NOMO-1 treated with dmso at 0.1 percent for 144 hours (cell line): Measurements from ENCODE around the gene PELI1.
"Not testable (repeated sequence)": the region's sequence is repeated elsewhere in the genome, so short reads cannot be mapped to it uniquely, and the experiment has no call there.

Source experiments
- DNase-seq: peaks from one replicate; lab custom pipeline; 2025; ENCODE audit not compliant: unreplicated experiment; lab: John Stamatoyannopoulos, UW

Gene PELI1

DNA sequence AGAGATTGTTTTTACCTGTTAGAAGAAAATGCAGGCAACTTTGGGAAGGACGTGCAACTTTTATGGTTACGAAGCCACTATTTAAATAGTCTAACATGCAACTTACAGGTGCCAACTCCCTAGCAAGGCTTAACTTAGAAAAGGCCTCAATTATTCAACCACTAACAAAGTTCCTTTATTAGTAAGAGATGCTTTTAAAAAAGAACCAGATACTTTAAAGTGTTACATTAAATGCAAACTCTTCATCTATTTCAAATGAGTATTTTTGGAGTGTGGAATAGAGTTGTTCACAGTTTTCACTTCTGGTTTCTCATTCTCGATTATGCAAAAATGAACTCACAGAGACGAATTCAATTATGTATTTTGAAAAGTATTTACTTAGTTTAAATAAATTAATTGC lies 51.7 kb downstream of the PELI1 start:
- no peak for DNase-seq

DNA sequence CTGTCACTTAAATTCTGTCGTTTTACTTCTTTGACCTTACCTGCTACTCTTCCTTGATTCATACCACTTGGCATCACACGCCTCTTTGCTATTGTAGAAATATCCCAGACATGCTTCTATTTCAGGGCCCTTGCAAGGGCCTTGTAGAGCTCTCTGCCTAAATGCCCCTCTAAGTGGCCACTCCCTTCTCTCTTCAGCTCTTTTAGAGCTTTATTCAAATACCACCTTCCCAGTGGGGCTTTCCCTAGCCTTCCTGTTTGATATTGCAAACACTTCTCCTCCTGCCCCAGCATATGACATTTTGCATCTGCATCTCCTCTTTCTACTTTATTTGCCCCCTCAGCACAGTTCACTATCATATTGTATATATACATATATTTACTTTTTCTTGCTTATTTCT lies 54.0 kb downstream of the PELI1 start:
- no peak for DNase-seq

DNA sequence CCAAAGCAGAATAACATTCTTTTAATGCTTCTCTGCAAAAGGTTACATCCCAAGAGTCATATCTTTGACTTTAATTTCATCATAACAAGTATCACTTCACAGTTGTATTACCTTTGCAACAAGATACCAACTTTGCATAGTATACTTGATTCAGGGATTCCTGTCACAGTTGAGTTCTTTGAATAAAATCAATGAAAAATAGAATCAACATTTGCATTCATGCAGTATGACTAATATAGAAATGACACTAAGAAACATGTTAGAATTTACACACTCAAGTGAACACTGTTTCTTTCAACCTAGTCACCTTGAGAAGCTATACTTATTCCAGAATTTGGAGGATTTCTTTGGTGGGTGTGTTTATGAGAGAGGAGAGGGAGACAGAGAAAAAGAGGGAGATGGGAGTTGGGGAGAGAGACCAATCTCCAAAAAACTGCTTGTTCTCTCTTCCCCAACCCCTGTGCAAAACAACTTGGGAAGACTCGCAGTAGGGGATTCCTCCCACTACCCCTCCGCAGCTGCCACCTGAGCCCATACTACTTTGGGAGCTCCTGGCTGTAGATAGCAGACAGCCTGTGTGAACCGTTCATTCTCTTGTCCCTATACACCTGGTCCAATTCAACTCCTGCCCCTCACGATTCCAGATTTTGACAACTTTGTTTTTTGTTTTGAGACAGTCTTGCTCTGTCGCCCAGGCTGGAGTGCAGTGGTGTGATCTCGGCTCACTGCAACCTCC lies 57.7 kb downstream of the PELI1 start:
- DNase-seq, result no peak

DNA sequence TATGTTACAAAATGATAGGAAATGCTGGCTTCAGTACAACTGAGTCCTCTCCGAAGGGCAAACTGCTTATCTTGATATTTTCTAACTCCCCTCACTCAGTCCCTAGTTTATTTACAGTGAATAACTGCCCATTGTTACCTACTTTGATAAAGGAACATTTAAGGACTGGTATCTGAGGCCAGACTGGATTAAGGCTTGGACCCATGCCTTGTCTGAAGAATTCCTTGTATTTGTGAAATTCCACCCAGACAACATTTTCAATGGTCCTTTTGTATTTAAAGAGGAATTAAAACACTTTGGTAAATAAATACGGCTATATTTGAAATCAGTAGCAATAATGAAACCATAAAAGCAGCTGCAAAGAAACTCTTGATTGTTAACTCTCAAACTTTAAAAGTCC lies 58.3 kb downstream of the PELI1 start:
- DNase-seq, result no peak

DNA sequence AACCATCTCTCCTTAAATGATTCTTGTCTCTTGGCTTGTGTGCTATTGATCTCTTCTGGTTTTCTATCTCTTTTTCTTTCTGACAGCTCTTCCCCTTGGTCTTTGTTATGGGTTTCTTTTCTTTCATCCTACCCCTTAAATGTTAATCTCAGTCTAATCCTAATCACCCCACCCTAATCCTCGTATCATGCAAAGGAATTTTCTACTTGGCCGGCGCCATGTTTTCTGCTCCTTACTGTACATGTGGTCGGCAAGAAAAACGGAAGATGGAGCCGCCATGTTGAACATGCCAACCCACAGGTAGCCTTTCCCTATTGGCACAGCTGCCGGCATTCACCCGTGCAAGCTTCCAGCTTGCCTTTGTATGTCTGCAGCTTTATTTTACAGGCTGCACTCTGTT lies 63.2 kb downstream of the PELI1 start:
- no peak for DNase-seq

DNA sequence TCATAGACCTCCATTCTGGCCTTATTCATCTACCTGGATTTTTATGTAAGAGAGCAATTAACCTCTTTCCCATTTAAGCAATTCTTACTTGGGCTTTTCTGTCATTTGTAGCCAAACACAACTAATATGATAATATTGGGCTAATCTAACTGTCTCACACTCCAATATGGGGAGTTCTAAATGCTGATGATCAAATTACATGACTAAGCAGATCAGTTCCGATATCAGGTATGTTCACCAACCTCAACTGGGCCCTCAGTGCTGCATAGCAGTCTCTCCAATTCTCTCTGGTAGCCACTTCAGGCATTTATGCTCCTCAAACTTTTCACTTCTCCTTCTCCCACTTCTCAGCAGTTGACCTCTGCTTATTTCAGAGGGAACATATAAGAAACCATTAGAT lies 64.0 kb downstream of the PELI1 start:
- no peak for DNase-seq

DNA sequence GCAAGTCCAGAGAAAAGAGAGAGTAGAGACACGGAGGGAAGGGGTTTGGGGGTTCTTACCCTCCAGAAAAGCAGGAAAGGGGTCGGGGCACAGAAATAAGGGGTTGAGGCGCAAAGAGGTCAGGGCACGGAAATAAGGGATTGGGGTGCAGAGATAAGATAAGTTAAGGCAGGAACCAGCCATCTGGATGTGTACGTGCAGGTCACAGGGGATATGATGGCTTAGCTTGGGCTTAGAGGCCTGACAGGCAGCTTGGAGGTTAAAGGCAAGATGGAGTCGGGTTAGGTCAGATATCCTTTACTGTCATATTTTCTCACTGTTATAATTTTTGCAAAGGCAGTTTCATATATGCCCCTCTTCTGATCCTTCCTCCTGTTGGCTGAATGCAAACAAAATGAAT lies 64.5 kb downstream of the PELI1 start:
- not testable (repeated sequence) for DNase-seq

DNA sequence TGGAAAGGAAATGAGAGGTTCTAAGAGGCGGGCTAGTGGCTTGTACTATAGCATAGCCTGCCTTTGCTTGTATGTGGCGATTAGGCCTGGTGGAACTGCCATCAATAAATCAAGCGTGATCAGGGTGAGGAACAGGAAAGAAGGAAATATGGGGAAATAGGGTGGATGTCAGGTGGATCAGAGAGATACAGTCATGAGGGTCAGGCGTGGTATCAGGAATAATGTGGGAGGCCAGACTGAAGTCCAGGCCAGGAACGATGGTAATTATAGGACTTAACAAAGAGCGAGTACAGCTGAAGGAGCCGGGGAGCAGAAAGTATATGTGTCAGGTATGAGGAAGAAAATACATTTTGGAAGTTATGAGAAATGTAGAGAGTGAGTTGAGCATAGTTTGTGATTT lies 67.4 kb downstream of the PELI1 start:
- not testable (repeated sequence) for DNase-seq

DNA sequence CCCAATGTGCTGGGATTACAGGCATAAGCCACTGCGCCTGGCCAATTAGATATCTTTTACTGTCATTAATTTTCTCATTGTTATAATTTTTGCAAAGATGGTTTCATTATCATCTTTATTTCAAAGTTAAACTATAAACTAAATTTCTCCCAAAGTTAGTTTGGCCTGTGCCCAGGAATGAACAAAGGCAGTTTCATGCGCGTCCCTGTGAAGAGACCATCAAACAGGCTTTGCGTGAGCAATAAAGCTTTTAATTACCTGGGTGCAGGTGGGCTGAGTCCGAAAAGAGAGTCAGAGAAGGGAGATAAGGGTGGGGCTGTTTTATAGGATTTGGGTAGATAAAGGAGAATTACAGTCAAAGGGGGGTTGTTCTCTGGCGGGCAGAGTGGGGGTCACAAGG lies 69.6 kb downstream of the PELI1 start:
- not testable (repeated sequence) for DNase-seq

DNA sequence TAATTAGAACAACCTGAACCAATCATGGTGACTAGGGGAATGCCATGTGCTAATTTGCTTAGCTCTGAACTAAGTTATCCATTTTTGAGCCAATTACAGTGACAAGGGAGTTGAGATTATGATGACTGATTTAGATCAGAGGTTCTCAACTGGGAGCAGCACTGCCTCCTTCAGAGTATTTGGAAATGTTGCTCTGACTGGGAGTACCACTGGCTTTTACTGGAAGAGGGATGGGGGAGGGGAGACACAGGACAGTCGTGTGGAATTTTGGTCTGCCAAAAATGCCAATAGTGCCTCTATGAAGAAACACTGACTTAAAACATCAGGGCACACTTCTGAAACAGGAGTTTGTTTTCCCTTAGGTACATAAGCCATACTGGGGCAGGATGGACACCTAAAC lies 76.9 kb downstream of the PELI1 start:
- no peak for DNase-seq

DNA sequence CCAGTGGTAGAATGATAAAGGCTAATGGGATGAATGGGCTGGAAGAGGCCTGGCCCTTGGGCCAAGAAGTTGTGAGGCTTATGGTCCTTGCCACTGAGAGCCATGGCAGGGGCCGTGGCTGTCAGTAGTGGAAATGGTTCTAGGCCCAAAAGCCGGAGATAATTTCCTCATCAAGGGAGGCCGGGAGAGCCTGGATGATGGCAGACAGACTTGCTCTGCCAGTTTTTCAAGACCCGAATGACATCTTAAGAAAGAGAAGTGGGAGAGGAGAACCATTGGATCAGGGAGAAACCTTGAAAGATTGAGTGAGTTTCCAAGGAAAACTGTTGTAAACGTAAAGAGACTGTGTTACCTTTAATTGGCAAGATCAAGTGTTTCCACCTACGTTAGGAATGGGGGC lies 78.7 kb downstream of the PELI1 start:
- DNase-seq, result no peak

DNA sequence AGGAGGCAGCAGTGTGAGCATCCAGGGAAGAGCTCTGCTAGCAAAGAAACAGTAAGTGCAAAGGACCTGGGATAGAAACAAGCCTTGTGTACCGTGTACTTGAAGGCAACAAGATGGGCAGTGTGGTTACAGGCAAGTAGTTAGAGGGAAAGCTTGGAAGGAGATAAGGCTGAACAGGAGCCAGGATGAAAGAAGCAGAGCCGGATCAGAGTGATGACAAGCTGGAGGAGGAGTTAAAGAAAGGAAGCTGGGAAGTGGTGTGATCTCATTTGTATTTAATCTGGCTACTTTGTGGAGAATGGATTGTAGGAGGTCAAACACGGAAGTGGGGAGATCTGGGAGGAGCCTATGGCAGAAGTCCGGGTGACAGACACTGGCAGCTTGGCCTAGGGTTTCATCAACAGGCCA lies 80.3 kb downstream of the PELI1 start:
- no peak for DNase-seq

DNA sequence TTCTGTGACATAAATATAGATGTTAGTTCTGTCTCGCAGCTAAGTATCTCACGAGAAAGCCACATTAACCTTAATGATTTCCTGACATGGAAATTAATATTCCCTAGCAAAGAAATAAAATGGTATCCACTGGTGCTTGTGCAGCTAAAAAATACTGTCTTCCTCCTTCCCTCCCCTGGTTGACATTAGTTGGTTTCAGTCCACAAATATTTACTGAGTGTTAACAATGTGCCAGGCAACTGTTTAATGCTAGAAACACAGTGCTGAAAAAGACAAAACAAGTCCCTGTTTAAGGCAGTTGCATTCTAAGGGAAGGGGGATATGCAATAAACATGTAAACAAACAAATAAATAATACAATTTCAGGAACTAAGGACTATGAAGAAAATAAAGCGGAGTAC lies 80.8 kb downstream of the PELI1 start:
- no peak for DNase-seq

DNA sequence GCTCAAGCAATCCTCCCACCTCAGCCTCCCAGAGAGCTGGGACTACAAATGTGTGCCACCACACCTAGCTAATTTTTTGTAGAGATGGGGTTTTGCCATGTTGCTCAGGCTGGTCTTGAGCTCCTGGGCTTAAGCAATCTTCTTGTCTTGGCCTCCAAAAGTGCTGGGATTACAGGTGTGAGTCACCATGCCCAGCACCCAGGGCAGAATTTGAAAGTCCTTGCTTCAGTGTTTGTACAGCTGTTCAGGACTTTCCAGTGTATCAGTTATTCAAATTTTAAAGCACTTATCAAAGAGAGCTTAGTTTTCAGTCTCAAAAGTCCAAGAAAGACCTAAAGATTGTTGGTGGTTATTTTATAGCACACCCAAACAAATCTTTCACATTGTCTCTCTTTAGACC lies 81.4 kb downstream of the PELI1 start:
- DNase-seq, result no peak

DNA sequence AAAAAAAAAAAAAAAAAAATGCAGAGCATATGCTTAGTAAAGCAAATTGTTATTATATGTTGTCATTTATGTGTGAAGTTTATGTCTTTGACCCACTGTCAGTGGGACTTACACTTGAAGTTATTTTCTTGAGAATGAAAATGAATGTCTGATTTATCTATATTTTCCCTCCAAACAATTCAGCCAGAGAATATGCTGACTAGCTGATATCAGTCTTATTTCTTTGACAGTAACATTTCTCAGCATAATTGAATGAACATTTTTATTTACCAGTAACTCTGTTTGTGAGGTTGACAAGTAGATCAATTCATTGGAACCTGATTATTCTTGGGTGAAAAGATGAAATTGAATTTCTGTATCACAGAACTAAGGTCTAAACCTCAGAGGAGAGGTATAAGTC lies 85.0 kb downstream of the PELI1 start:
- no peak for DNase-seq

DNA sequence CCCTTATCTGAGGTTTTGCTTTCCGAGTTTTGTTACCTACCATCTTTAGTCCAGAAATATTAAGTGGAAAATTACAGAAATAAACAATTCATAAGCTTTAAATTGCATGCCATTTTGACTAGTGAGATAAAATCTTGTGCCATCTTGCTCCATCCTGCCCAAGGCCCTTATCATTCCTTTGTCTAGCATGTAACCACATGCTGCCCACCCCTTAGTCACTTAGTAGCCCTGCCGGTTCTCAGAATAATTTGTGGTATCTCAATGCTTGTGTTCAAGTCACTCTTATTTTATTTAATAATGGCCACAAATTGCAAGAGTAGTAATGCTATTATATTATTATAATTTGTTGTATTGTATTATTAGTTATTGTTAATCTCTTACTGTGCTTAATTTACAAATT lies 88.2 kb downstream of the PELI1 start:
- no peak for DNase-seq

DNA sequence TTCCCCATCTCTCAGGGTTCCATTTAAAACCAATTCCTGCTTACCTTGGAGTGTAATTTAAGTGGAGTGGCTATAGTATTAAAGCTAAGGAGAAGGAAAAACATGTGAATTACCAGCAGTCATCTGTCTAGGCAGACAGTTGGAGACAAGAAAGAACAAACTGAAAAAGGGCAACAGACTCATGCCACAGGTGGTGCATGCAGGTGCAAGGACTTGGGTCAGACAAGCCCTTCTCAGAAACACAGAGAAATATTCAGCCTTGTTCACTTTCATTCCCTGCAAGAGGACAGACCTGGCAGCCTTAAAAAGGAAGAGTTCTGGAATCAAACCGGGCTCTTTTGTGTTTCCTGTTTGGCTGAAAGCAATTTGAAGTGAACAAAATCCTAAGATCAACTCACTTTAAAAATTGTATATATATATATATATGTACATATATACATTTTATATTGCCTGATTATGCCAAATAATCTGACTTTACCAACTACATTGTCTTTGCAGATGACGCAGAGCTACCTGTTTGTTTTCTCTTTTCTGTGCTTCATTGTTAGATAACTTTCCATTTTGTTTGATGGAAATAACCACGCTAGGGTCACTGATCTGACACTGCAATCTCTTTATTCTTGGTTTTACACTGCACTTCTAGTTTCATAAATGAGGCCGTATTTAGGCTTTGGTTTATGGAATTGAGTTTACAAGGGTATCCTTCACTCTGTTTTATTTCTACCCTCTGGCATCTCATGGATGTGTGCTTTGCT lies 89.9 kb downstream of the PELI1 start:
- DNase-seq, result no peak

DNA sequence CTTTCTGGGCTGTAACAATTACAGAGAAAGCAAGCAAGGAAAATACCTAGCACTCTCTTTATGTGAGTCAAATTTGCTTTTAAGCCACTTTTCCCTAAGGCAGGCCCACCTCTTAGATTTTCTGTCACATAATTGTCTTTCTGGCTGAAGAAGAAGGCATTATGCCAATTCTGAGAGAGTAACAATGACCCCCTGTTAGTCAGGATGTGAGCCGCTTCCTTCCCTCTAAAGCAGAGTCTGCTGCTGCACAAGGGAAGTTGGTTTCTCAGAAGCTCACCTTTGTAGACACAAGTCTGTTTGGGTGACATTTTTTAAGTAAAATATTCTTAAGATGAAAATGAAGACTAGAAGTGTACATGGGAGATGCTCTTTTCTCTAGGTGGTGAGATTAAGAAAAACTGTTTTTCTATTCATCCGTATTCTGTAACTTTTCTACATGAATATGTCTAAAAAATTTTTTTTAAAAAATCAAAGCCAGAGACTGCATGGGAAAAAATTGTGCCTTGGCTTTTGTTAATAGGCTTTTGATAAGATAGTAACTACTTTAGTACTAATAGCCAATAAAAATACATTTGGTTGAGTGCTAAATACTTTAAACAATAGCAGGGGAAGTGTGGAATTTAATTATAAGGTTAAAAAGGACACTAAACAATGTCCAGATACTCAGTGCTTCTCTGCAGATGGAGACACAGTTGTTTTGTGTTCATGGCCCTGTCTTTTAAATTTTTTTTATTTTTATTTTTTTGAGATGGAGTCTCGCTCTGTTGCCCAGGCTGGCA lies 91.6 kb downstream of the PELI1 start:
- no peak for DNase-seq

DNA sequence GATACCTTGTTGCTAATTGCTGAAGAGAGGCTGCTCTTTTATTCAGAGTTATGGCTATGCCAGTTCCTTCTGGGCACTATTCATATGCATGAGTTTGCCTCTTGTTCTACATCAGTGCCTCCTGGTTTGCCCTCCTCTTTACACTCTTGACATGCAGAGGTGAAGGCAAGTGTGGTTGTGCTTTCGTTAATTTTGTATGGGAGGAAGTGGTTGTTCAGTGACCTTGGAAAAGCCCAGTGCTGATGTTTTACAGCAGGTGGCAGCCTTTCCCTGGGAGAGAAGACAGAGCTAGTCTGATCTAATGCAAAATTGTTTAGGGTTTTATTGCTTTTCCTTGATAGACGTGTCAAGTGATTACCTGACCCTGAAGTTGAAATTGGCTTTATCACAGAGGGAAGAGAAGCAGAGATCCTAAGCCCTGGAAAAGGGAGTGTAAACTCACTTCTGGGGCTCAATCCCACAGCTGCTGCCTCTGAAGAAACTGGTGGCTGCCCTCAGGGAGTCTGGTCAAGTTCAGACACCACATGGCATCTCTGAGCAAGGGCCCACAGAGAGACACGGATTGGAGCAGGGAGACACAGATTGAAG lies 94.5 kb downstream of the PELI1 start:
- DNase-seq, result peak; percentile 22

DNA sequence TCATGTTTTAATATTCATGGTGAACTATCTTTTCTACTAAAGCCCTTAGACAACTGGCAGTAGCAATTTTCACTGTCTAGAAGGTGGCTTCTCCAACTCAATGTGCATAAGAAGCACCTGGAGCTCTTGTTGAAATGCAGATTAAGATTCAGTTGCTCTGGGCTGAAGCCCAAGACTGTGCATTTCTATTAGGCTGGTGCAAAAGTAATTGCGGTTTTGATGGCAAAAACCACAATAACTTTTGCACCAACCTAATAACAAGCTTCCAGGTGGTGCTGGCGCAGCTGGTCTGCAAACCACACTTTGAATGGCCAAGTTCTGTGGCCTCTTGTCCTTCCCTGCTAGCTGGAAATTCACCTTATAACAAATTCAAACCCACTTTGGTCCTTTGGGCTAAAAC lies 98.3 kb downstream of the PELI1 start:
- DNase-seq, result no peak
